WTC11 (cell line): Measurements from ENCODE around the gene NCOA3. TPM values are rescaled to one million over a fixed set of nuclear protein-coding genes. Genes with fewer than 3 reads are reported as not detected.

Experiments
- ATAC-seq: fragments of 200-7000 bp; cut with Tn5 transposase; 2 replicates; pipeline ENCODE4 v1.10.0; 2021; ENCODE audit warnings: mild to moderate bottlenecking, moderate library complexity
- CTCF ChIA-PET: fragments of 300-600 bp; sonication (Branson Sonifier 250); formaldehyde crosslinking; loops from one replicate; lab custom pipeline; 2021; ENCODE audit warnings: antibody characterized with exemption; lab: Charles Lee
- POLR2A ChIA-PET: fragments of 350-600 bp; sonication (Branson Sonifier 250); formaldehyde crosslinking; loops from one replicate; lab custom pipeline; 2021; ENCODE audit warnings: antibody characterized with exemption; lab: Charles Lee
- DNase-seq: peaks from one replicate; pipeline ENCODE4 v3.0.0; 2021; ENCODE audit warnings: low spot score
- H3K27ac Mint-ChIP-seq: 2 replicates; pipeline ENCODE4 v1.8.0; 2021; ENCODE audit warnings: mixed read lengths
- H3K27me3 Mint-ChIP-seq: 2 replicates; pipeline ENCODE4 v1.8.0; 2021; ENCODE audit warnings: low read depth, mild to moderate bottlenecking, moderate library complexity, mixed read lengths
- H3K36me3 Mint-ChIP-seq: 2 replicates; pipeline ENCODE4 v1.8.0; 2021; ENCODE audit warnings: mixed read lengths
- H3K4me1 Mint-ChIP-seq: 2 replicates; pipeline ENCODE4 v1.8.0; 2022; ENCODE audit warnings: mixed read lengths
- H3K4me3 Mint-ChIP-seq: 2 replicates; pipeline ENCODE4 v1.8.0; 2021; ENCODE audit warnings: mild to moderate bottlenecking, moderate library complexity, mixed read lengths
- H3K9me3 Mint-ChIP-seq: 2 replicates; pipeline ENCODE4 v1.8.0; 2021; ENCODE audit warnings: mixed read lengths
- ATF1 ChIP-seq: sonication (generic); formaldehyde crosslinking; IDR thresholded peaks from 2 replicates; pipeline ENCODE4 v1.8.1; 2023; ENCODE audit warnings: mild to moderate bottlenecking, moderate library complexity, missing genetic modification reagents
- ETV6 ChIP-seq: sonication (generic); formaldehyde crosslinking; IDR thresholded peaks from 2 replicates; pipeline ENCODE4 v1.8.1; 2022; ENCODE audit warnings: mild to moderate bottlenecking, missing genetic modification reagents
- HMGA2 ChIP-seq: fragments of 250-450 bp; sonication (Bioruptor Pico); IDR thresholded peaks from 2 replicates; pipeline ENCODE4 v1.4.0; 2021; ENCODE audit warnings: mild to moderate bottlenecking, moderate library complexity
- IRF2 ChIP-seq: sonication (generic); formaldehyde crosslinking; IDR thresholded peaks from 2 replicates; pipeline ENCODE4 v1.8.0; 2022; ENCODE audit warnings: low read depth, missing genetic modification reagents, borderline replicate concordance
- NFATC4 ChIP-seq: fragments of 250-450 bp; sonication (Bioruptor Pico); IDR thresholded peaks from 2 replicates; pipeline ENCODE4 v1.9.0; 2021; ENCODE audit warnings: mild to moderate bottlenecking
- NR2C2 ChIP-seq: sonication (generic); formaldehyde crosslinking; IDR thresholded peaks from 2 replicates; pipeline ENCODE4 v1.8.0; 2022; ENCODE audit warnings: mild to moderate bottlenecking, missing genetic modification reagents
- SOX15 ChIP-seq: fragments of 250-450 bp; sonication (Bioruptor Pico); IDR thresholded peaks from 2 replicates; pipeline ENCODE4 v1.9.0; 2021; ENCODE audit warnings: mild to moderate bottlenecking
- ZMAT4 ChIP-seq: fragments of 250-450 bp; sonication (Bioruptor Pico); IDR thresholded peaks from 2 replicates; pipeline ENCODE4 v1.9.0; 2021; ENCODE audit warnings: mild to moderate bottlenecking
- ZNF121 ChIP-seq: sonication (generic); formaldehyde crosslinking; IDR thresholded peaks from 2 replicates; pipeline ENCODE4 v1.8.0; 2023; ENCODE audit warnings: missing genetic modification reagents
- ZNF232 ChIP-seq: sonication (generic); formaldehyde crosslinking; IDR thresholded peaks from 2 replicates; pipeline ENCODE4 v1.8.0; 2022; ENCODE audit warnings: mild to moderate bottlenecking, missing genetic modification reagents
- ZNF317 ChIP-seq: sonication (generic); formaldehyde crosslinking; IDR thresholded peaks from 2 replicates; pipeline ENCODE4 v1.8.1; 2023; ENCODE audit warnings: low read depth, mild to moderate bottlenecking, moderate library complexity, missing genetic modification reagents, borderline replicate concordance
- ZNF416 ChIP-seq: fragments of 250-450 bp; sonication (Bioruptor Pico); IDR thresholded peaks from 2 replicates; pipeline ENCODE4 v1.9.0; 2021; ENCODE audit warnings: mild to moderate bottlenecking, inconsistent platforms
- total RNA-seq: library from RNA; stranded (reverse); gene quantifications from 3 replicates; pipeline ENCODE4 v1.2.3, GENCODE V29; 2021
- TF ChIP-seq, protein P1 (sequence below): fragments of 250-450 bp; sonication (Bioruptor Pico); IDR thresholded peaks from 2 replicates; pipeline ENCODE4 v1.9.0; 2021; ENCODE audit warnings: mild to moderate bottlenecking
- TF ChIP-seq, protein P2 (sequence below): sonication (generic); formaldehyde crosslinking; IDR thresholded peaks from 2 replicates; pipeline ENCODE4 v1.8.0; 2023; ENCODE audit warnings: missing genetic modification reagents
- TF ChIP-seq, protein P3 (sequence below): sonication (generic); formaldehyde crosslinking; IDR thresholded peaks from 2 replicates; pipeline ENCODE4 v1.8.0; 2022; ENCODE audit warnings: missing genetic modification reagents
- TF ChIP-seq, protein P4 (sequence below): sonication (generic); formaldehyde crosslinking; IDR thresholded peaks from 2 replicates; pipeline ENCODE4 v1.8.1; 2022; ENCODE audit warnings: mild to moderate bottlenecking, moderate library complexity, missing genetic modification reagents
- TF ChIP-seq, protein P5 (sequence below): sonication (generic); formaldehyde crosslinking; IDR thresholded peaks from 2 replicates; pipeline ENCODE4 v1.8.1; 2023; ENCODE audit warnings: mild to moderate bottlenecking, missing genetic modification reagents

NCOA3 gene
- total RNA-seq, 1 experiment from 2014 or later = 25.2 TPM

- ChIA-PET CTCF (interaction anchor here (0.6 to 1.2 kb wide), 3 partner anchors 107 to 1809 kb away, joined by 3 to 4 read pairs (median 3); partner anchors contain the start of gene NCOA3), POLR2A (no interaction called here)
- H3K27ac Mint-ChIP-seq = no peak overlapping the region
- ATAC-seq = no peak
- no peaks in the 10 kb centered on the region for H3K9me3 Mint-ChIP-seq
- TF ChIP-seq IRF2 (CRISPR knock-in tag) (no peak), HMGA2 (CRISPR knock-in tag) (no peak), ETV6 (CRISPR knock-in tag) (no peak), ATF1 (CRISPR knock-in tag) (no peak), NFATC4 (CRISPR knock-in tag) (no peak), SOX15 (no peak), ZNF317 (CRISPR knock-in tag) (no peak), NR2C2 (CRISPR knock-in tag) (no peak), ZNF232 (CRISPR knock-in tag) (no peak)
- TF ChIP-seq, protein P1, sequence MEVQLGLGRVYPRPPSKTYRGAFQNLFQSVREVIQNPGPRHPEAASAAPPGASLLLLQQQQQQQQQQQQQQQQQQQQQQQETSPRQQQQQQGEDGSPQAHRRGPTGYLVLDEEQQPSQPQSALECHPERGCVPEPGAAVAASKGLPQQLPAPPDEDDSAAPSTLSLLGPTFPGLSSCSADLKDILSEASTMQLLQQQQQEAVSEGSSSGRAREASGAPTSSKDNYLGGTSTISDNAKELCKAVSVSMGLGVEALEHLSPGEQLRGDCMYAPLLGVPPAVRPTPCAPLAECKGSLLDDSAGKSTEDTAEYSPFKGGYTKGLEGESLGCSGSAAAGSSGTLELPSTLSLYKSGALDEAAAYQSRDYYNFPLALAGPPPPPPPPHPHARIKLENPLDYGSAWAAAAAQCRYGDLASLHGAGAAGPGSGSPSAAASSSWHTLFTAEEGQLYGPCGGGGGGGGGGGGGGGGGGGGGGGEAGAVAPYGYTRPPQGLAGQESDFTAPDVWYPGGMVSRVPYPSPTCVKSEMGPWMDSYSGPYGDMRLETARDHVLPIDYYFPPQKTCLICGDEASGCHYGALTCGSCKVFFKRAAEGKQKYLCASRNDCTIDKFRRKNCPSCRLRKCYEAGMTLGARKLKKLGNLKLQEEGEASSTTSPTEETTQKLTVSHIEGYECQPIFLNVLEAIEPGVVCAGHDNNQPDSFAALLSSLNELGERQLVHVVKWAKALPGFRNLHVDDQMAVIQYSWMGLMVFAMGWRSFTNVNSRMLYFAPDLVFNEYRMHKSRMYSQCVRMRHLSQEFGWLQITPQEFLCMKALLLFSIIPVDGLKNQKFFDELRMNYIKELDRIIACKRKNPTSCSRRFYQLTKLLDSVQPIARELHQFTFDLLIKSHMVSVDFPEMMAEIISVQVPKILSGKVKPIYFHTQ (CRISPR knock-in tag) = no peak
- TF ChIP-seq, protein P2, sequence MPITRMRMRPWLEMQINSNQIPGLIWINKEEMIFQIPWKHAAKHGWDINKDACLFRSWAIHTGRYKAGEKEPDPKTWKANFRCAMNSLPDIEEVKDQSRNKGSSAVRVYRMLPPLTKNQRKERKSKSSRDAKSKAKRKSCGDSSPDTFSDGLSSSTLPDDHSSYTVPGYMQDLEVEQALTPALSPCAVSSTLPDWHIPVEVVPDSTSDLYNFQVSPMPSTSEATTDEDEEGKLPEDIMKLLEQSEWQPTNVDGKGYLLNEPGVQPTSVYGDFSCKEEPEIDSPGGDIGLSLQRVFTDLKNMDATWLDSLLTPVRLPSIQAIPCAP (CRISPR knock-in tag) = no peak
- TF ChIP-seq, protein P3, sequence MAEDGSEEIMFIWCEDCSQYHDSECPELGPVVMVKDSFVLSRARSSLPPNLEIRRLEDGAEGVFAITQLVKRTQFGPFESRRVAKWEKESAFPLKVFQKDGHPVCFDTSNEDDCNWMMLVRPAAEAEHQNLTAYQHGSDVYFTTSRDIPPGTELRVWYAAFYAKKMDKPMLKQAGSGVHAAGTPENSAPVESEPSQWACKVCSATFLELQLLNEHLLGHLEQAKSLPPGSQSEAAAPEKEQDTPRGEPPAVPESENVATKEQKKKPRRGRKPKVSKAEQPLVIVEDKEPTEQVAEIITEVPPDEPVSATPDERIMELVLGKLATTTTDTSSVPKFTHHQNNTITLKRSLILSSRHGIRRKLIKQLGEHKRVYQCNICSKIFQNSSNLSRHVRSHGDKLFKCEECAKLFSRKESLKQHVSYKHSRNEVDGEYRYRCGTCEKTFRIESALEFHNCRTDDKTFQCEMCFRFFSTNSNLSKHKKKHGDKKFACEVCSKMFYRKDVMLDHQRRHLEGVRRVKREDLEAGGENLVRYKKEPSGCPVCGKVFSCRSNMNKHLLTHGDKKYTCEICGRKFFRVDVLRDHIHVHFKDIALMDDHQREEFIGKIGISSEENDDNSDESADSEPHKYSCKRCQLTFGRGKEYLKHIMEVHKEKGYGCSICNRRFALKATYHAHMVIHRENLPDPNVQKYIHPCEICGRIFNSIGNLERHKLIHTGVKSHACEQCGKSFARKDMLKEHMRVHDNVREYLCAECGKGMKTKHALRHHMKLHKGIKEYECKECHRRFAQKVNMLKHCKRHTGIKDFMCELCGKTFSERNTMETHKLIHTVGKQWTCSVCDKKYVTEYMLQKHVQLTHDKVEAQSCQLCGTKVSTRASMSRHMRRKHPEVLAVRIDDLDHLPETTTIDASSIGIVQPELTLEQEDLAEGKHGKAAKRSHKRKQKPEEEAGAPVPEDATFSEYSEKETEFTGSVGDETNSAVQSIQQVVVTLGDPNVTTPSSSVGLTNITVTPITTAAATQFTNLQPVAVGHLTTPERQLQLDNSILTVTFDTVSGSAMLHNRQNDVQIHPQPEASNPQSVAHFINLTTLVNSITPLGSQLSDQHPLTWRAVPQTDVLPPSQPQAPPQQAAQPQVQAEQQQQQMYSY (CRISPR knock-in tag) = no peak
- TF ChIP-seq, protein P4, sequence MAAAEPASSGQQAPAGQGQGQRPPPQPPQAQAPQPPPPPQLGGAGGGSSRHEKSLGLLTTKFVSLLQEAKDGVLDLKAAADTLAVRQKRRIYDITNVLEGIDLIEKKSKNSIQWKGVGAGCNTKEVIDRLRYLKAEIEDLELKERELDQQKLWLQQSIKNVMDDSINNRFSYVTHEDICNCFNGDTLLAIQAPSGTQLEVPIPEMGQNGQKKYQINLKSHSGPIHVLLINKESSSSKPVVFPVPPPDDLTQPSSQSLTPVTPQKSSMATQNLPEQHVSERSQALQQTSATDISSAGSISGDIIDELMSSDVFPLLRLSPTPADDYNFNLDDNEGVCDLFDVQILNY (CRISPR knock-in tag) = no peak
- H3K4me3 Mint-ChIP-seq = no peak overlapping the region
- no peaks in the 10 kb centered on the region; the same call in 1 of the 2 replicates for H3K27me3 Mint-ChIP-seq
- peaks cover 6% of the 10 kb centered on the region for H3K4me1 Mint-ChIP-seq
- DNase-seq = no peak
- peaks cover under 1% of the 10 kb centered on the region; the same call in 1 of the 2 replicates for H3K36me3 Mint-ChIP-seq
Observed at GRCh38 chr20:47609001-47609400, 107.3 kb downstream of the NCOA3 start.

DNA sequence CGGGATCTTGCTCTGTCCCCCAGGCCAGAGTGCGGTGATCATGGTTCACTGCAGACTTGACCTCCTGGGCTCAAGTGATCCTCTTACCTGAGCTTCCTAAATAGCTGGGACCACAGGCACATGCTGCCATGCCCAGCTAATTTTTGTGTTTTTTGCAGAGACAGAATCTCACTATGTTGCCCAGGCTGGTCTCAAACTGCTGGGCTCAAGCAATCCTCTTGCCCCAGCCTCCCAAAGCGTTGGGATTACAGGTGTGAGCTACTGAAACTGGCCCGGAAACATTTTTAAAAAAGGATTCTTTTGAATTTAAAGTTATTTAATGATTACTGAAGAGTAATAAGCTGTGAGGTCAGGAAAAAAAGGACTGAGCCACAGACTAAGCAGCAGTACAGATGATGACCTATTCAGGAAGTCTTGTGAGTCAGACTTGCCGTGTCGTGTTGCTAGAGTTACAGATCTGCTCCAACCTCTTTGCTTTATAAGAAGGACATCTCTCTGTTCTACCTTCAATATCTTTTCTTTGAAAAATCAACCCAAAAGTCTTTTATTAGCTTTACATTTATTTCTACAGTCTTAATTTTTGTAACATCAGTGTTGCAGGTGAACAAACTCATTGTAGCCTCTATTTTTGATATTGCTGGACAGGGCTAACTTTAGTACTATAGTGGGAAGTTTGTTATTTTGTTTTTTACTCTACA, 108.7 kb downstream of the NCOA3 start:
- no peak overlapping the region for H3K27ac Mint-ChIP-seq
- no peaks in the 10 kb centered on the region for H3K36me3 Mint-ChIP-seq
- H3K9me3 Mint-ChIP-seq = no peaks in the 10 kb centered on the region
- TF ChIP-seq, protein P5, sequence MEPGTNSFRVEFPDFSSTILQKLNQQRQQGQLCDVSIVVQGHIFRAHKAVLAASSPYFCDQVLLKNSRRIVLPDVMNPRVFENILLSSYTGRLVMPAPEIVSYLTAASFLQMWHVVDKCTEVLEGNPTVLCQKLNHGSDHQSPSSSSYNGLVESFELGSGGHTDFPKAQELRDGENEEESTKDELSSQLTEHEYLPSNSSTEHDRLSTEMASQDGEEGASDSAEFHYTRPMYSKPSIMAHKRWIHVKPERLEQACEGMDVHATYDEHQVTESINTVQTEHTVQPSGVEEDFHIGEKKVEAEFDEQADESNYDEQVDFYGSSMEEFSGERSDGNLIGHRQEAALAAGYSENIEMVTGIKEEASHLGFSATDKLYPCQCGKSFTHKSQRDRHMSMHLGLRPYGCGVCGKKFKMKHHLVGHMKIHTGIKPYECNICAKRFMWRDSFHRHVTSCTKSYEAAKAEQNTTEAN = no peak
- TF ChIP-seq ZMAT4 (CRISPR knock-in tag) = no peak
- TF ChIP-seq ZNF121 (CRISPR knock-in tag) = peak; percentile 60
- no peak for TF ChIP-seq ZNF416 (CRISPR knock-in tag)
- no peak for DNase-seq
- peaks cover 2% of the 10 kb centered on the region; the same call in 1 of the 2 replicates for H3K4me1 Mint-ChIP-seq
- POLR2A ChIA-PET = no interaction called here
- H3K27me3 Mint-ChIP-seq = no peaks in the 10 kb centered on the region; the same call in 1 of the 2 replicates
- H3K4me3 Mint-ChIP-seq = no peak overlapping the region
- ATAC-seq = no peak
- CTCF ChIA-PET = interaction anchor here (0.5 to 0.8 kb wide), 3 partner anchors 75 to 914 kb away, joined by 3 to 4 read pairs (median 3); no protein-coding TSS in a partner anchor
